Neural cell (in vitro differentiated cells): ENCODE data around the gene ACKR4.

ENCODE experiments used
- EZH2 ChIP-seq: fragments of 200-600, 300-800 bp; shearing (Covaris generic), sonication (generic); IDR thresholded peaks from 2 replicates; pipeline ENCODE4 v1.6.1; 2014; ENCODE audit warnings: antibody characterized with exemption, low read length, borderline replicate concordance, mild to moderate bottlenecking; ENCODE audit not compliant: insufficient read depth, poor library complexity, severe bottlenecking
- REST ChIP-seq: IDR thresholded peaks from 2 replicates; pipeline ENCODE4 v1.6.1; 2012; ENCODE audit warnings: borderline replicate concordance

DNA sequence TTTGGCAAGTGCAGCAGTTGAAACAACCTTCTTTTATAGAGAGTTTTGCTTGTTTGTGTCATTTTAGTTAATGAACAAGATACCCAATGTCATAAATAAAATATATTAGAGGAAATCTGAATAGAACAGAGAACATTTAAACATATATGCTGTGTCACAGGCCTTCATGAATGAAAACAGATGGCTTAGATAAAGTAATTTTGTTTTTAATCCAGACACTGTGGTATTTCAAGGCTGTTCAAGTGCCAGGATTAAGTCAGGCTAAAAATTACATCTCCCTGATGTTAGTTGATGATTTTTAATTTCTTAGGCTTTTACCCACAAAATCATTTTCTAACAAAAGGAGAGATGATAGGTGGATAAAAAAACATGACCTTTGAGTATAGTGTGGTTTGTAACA lies 4.9 kb upstream of the ACKR4 start:
- TF ChIP-seq REST (no peak), EZH2 (no peak)
